ENCODE measurements around the gene PIMREG.

Gene PIMREG, protein sequence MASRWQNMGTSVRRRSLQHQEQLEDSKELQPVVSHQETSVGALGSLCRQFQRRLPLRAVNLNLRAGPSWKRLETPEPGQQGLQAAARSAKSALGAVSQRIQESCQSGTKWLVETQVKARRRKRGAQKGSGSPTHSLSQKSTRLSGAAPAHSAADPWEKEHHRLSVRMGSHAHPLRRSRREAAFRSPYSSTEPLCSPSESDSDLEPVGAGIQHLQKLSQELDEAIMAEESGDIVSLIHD

DNA sequence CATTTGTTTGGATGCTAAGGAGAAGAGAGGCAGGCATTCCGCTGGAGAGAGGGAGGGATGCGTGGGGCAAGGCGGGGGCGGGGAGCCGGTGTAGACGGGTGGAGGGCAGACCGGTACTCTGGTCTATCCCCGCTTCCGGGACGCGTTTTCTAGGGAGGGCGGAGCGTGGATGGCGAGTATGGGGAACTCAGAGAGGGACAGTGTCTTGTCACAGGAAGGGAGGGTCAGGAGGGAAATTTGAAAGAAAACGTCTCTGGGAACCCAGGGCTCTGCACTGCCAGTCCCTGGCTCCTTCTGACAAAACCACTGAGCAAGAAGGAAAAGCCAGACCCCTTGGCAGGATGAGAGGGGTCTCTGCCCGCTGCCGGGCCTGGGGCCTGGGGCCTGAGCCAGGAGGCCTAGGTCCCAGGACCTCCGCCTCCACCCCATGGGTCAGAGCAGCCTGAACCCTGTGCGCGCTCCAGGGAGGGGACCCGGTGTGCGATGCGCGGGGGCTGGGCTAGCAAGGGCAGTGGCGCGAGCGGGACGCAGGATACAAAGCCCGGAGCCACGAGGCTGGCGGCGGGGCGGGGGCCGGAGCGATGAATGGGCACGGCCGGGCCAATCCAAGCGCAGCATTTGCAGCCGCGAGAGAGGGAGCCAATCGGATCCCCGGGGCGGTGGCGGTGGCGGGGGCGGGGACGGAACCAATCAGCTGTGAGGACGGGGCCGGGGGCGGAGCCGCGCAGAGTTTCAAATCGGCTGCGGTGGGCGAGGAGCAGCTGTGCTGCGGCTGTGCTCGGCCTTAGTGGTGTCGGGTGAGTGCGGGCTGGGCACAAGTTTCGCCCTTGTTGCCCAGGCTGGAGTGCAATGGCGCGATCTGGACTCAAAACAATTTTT, at the start of gene PIMREG:
Gene PIMREG, plus strand, starts transcription at position 764 of the 879 bp plus-strand sequence. CDS start 656 bp downstream, outside the sequence.
- no peak for TF ChIP-seq CTCF (IDR thresholded peaks at IDR 0.05; ENCODE audit: low read depth, low read length)
- DNase-seq (ENCODE audit: extremely low read depth, low read depth) = peak; percentile 76

DNA sequence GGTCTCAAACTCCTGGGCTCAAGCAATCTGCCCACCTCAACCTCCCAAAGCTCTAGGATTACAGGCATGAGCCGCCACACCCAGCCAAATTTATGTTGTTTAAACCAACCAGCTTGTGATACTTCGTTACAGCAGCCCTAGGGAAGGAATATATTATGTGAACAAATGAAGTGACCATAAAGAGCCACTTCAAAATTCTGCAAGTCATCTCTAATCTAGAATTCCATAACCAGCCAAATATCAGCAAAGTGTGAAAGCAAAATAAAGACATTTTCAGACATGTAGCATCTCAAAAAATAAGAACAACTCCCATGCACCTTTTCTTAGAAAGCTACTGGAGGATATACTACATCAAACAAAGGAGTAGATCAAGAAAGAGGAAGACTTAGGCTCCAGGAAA, 45.3 kb upstream of the PIMREG start:
- no peak for TF ChIP-seq CTCF (IDR thresholded peaks at IDR 0.05; ENCODE audit: low read depth, low read length)
- no peak for DNase-seq (ENCODE audit: extremely low read depth, low read depth)

GRCh38 chr17:6402258-6402657, 42.0 kb upstream of the PIMREG start:
- TF ChIP-seq CTCF (IDR thresholded peaks at IDR 0.05; ENCODE audit: low read depth, low read length) = no peak
- no peak for DNase-seq (ENCODE audit: extremely low read depth, low read depth)

GRCh38 chr17:6408276-6408675, 36.0 kb upstream of the PIMREG start:
- no peak for DNase-seq (ENCODE audit: extremely low read depth, low read depth)
- no peak for TF ChIP-seq CTCF (IDR thresholded peaks at IDR 0.05; ENCODE audit: low read depth, low read length)

DNA sequence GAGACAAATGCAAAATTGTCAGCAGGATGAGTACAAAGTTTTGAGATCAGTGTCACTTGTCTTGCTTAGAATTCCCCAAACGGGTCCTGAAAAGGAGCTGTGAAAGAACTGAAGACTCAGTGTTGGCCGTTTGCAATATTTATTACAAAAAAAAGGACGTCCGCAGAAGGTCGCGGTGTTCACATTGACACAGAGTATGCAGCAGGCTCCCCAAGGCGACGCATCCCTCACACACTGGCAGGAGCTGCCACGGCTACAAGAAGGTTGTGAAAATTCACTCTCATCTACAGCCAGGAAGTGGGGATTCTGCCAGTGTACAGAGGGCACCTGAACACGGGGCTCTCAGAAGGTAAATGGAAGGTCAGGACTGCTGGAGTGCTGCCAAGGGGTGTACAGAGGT, 35.5 kb upstream of the PIMREG start:
- TF ChIP-seq CTCF (IDR thresholded peaks at IDR 0.05; ENCODE audit: low read depth, low read length) = no peak
- no peak for DNase-seq (ENCODE audit: extremely low read depth, low read depth)

DNA sequence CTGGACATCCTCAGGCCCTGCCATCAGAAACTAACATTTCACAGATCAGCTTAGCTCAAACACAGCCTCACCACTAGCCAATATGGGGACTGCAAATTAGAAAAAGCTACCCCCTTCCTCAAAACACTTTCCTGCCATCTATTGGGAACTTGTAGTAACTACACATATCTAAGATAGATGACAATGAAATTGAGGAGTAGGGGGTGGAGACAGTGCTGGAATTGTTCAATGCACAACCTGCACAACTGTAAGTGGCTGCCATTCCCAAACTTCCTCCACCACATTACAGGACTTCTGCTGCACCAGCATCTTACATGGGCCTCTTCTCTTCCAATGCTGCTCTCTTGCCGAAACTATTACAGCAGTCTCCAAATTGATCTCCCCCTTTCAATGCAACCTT, 31.2 kb upstream of the PIMREG start:
- TF ChIP-seq CTCF (IDR thresholded peaks at IDR 0.05; ENCODE audit: low read depth, low read length) = peak; percentile 36
- DNase-seq (ENCODE audit: extremely low read depth, low read depth) = no peak

GRCh38 chr17:6415616-6416015, 28.6 kb upstream of the PIMREG start:
- DNase-seq (ENCODE audit: extremely low read depth, low read depth) = no peak
- TF ChIP-seq CTCF (IDR thresholded peaks at IDR 0.05; ENCODE audit: low read depth, low read length) = no peak

All from AG09319 (cell line).